Karpas-422 (cell line): ENCODE data around the gene RBBP4. TPM values are rescaled to one million over a fixed set of nuclear protein-coding genes. Genes with fewer than 3 reads are reported as not detected.
"Not testable (repeated sequence)": the region's sequence is repeated elsewhere in the genome, so short reads cannot be mapped to it uniquely, and the experiment has no call there.

Experiments used
- DNase-seq: peaks from one replicate; pipeline ENCODE4 v3.0.0-alpha.2; 2015
- H2AFZ ChIP-seq: fragments of 200-600 bp; sonication (generic); 2 replicates; pipeline ENCODE4 v1.6.1; 2014; ENCODE audit warnings: antibody characterized with exemption, low read length, mixed read lengths
- H3K27ac ChIP-seq: fragments of 200-600 bp; sonication (generic); 2 replicates; pipeline ENCODE4 v1.5.1; 2014; ENCODE audit warnings: mild to moderate bottlenecking, low read length, moderate library complexity
- H3K27me3 ChIP-seq: fragments of 200-600 bp; sonication (generic); 2 replicates; pipeline ENCODE4 v1.6.1; 2014; ENCODE audit warnings: low read length, mixed read lengths
- H3K36me3 ChIP-seq: fragments of 200-600 bp; sonication (generic); 2 replicates; pipeline ENCODE4 v1.6.1; 2014; ENCODE audit warnings: low read length, mixed read lengths; ENCODE audit not compliant: insufficient read depth
- H3K4me1 ChIP-seq: fragments of 200-600 bp; sonication (generic); 2 replicates; pipeline ENCODE4 v1.6.1; 2014; ENCODE audit warnings: mild to moderate bottlenecking, low read length, mixed read lengths
- H3K4me2 ChIP-seq: fragments of 200-600 bp; sonication (generic); 2 replicates; pipeline ENCODE4 v1.6.1; 2014; ENCODE audit warnings: low read length, low read depth, mild to moderate bottlenecking; ENCODE audit not compliant: poor library complexity, severe bottlenecking
- H3K4me3 ChIP-seq: fragments of 200-600 bp; sonication (generic); 2 replicates; pipeline ENCODE4 v1.5.1; 2014; ENCODE audit warnings: mild to moderate bottlenecking, antibody characterized with exemption, low read length, mixed read lengths
- H3K79me2 ChIP-seq: fragments of 200-600 bp; sonication (generic); 2 replicates; pipeline ENCODE4 v1.6.1; 2014; ENCODE audit warnings: mild to moderate bottlenecking, low read length, mixed read lengths
- H3K9ac ChIP-seq: fragments of 200-600 bp; sonication (generic); 2 replicates; pipeline ENCODE4 v1.6.0; 2014; ENCODE audit warnings: low read length
- H3K9me2 ChIP-seq: fragments of 200-600 bp; sonication (generic), shearing (Covaris generic); replicated peaks from 2 replicates; pipeline ENCODE4 v1.6.0; 2014; ENCODE audit warnings: mild to moderate bottlenecking, low read length, moderate library complexity; ENCODE audit not compliant: insufficient read depth
- H3K9me3 ChIP-seq: fragments of 300-700, 200-600 bp; sonication (generic); 2 replicates; pipeline ENCODE4 v1.6.1; 2014; ENCODE audit warnings: low read length, mixed read lengths
- H4K20me1 ChIP-seq: fragments of 200-600 bp; sonication (generic); 2 replicates; pipeline ENCODE4 v1.6.1; 2014; ENCODE audit warnings: mild to moderate bottlenecking, antibody characterized with exemption, low read length, low read depth; ENCODE audit not compliant: insufficient read depth
- total RNA-seq: library from RNA; depleted of rRNA; stranded (reverse); fragments of >200 nt; shearing (Covaris generic); gene quantifications from 2 replicates; pipeline ENCODE4 v1.2.3, GENCODE V29; 2014; ENCODE audit warnings: low replicate concordance

RBBP4 gene
- total RNA-seq, 1 experiment from 2014 or later: 258 TPM

DNA sequence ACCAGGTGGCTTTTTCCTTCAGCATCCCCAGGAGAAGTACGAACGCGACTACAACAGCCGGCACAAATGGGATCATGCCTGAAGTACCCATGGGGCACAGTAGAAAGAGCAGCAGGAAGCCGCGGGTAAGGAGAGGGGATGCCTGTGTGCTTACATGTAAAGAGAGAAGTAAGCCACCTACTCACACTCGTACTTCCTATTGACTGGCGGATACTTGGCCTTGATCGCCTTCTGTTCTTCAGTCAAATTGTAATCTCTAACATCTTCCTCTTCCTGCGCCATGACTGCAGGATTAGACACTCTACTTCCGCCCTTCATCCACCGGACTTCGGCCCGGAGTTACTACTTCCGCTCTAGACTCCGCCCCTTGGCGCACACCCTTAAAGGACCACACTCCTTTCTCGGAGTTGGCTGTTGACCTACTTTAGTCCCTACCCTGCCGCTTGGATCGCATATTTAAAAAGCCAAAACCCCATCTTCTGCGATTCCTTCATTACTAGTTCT, 708 bp upstream of the RBBP4 start, which contains the start of gene ZBTB8OS:
Gene ZBTB8OS (minus strand): TSS at position 303 of the 504 bp plus-strand sequence. CDS start 21 bp downstream, at position 282.
- peaks cover 60% of the 10 kb centered on the region for H3K4me1 ChIP-seq
- no peaks in the 10 kb centered on the region for H3K9me2 ChIP-seq
- H3K4me3 ChIP-seq: peak within 1 kb of the TSS; percentile 97
- H2AFZ ChIP-seq: no peak within 1 kb of the TSS
- peak within 1 kb of the TSS; percentile 100 for H3K27ac ChIP-seq
- H3K9ac ChIP-seq: peak within 1 kb of the TSS; percentile 99
- peaks cover 75% of the 10 kb centered on the region for H3K79me2 ChIP-seq
- no peaks in the 10 kb centered on the region for H3K9me3 ChIP-seq
- no peaks in the 10 kb centered on the region for H3K27me3 ChIP-seq
- H3K4me2 ChIP-seq: peak within 1 kb of the TSS; percentile 98
- H4K20me1 ChIP-seq: peaks cover 13% of the 10 kb centered on the region
- DNase-seq: peak; percentile 98
- peaks cover 35% of the 10 kb centered on the region for H3K36me3 ChIP-seq

DNA sequence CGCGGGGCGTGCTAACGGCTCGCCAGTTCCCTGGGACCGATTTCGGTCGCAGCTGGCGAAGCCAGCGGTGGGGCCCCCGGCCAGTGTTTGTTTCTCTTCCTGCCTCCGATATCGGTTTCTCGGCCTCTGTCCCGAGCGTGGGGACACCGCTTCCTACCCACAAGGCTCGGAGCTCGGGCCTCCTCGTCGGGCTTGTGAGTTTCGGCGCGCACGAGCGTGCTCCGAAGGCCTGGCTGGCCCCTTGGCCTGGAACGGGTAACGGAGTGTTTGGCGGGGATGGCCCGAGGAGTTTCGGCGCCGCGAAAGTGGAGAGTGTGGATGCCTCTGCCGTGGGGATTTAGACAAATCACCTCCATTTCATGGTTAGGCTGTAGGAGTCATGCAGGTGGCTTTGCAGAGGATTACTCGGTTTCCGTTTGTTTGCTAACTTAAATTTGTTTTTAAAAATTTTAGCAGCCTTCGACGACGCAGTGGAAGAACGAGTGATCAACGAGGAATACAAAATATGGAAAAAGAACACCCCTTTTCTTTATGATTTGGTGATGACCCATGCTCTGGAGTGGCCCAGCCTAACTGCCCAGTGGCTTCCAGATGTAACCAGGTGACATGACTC, 559 bp downstream of the RBBP4 start:
- Histone ChIP-seq H3K9ac (peak overlapping the region; percentile 99), H4K20me1 (peaks cover 19% of the 10 kb centered on the region), H3K27me3 (no peaks in the 10 kb centered on the region), H3K79me2 (peaks cover 76% of the 10 kb centered on the region), H3K9me2 (no peaks in the 10 kb centered on the region), H3K27ac (peak overlapping the region; percentile 90), H3K4me1 (peaks cover 52% of the 10 kb centered on the region), H2AFZ (no peak overlapping the region), H3K4me3 (peak overlapping the region; percentile 93), H3K4me2 (peak overlapping the region; percentile 98), H3K36me3 (peaks cover 42% of the 10 kb centered on the region), H3K9me3 (no peaks in the 10 kb centered on the region)
- no peak for DNase-seq

DNA sequence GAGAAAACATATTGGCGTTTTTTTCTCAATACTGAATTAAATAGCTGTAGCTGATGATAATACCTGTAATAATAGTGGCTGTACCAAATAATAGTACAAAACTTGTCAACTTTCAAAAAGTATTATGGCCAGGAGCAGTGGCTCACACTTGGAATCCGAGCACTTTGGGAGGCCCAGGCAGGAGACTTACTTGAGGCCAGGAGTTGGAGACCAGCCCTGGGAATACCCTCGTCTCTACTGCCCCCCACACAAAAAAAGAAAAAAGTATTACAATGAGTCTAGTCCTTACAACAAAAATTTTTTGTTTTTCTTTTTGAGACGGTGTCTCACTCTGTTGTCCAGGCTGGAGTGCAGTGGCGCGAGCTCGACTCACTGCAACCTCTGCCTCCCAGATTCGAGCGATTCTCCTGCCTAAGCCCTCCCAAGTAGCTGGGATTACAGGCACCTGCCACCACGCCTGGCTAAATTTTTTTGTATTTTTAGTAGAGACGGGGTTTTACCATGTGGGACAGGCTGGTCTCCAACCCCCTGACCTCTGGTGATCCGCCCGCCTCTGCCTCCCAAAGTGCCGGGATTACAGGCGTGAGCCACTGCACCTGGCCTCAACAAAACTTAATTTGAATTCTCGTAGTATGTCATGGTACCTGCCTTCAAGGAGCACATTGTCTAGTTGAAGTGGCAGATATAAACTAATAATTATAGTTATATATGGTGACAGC, 1.4 kb downstream of the RBBP4 start:
- Histone ChIP-seq H3K4me1 (peaks cover 46% of the 10 kb centered on the region), H3K27ac (peak overlapping the region; percentile 90), H3K9me3 (no peaks in the 10 kb centered on the region), H4K20me1 (peaks cover 25% of the 10 kb centered on the region), H3K36me3 (peaks cover 49% of the 10 kb centered on the region), H3K4me2 (peak overlapping the region; percentile 98), H3K4me3 (peak overlapping the region; percentile 93), H3K9ac (peak overlapping the region; percentile 99), H3K9me2 (no peaks in the 10 kb centered on the region), H3K27me3 (no peaks in the 10 kb centered on the region), H3K79me2 (peaks cover 75% of the 10 kb centered on the region), H2AFZ (no peak overlapping the region)
- DNase-seq: no peak

DNA sequence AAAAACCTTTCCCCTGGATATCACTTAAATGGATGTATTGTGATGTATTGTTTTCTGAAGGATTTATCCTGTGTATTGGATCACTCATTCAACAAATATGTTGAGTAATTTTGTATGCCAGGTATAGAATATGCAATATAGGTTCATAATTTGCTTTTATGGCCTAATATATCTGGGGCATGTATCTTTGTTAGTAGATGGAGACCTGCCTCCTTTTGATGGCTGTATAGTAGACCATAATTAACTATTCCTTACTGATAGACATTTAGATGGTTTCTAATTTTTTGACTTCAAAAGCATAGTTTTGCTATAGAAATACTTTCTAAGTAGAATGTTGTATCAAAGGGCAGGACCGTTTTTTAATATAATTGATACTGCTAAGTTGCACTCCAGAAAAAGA, 8.6 kb downstream of the RBBP4 start:
- Histone ChIP-seq H3K36me3 (peaks cover 70% of the 10 kb centered on the region), H3K27ac (no peak overlapping the region)

DNA sequence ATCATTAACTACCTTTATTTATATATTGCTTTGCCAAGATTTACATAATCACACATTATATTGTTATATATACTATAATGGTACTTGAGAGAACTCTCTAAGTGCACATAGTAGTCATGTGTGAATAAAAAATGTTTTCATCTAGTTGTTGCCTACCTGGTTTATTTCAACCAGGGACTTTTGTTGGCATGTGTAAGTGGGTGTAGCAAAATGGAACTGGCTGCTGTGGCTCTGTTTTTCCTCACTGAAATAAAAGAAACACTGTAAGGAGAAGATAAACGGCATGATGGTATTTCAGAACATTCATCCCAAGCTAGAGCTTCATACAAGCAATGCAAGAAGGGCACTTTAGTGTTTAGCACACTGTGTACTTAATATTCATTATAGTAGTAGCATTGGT, 14.9 kb downstream of the RBBP4 start:
- H3K9me2 ChIP-seq: no peaks in the 10 kb centered on the region
- H3K4me1 ChIP-seq: peaks cover 11% of the 10 kb centered on the region
- peaks cover 65% of the 10 kb centered on the region for H3K36me3 ChIP-seq
- no peak overlapping the region for H2AFZ ChIP-seq
- 0 out of 2 replicates have a peak, but pooled peaks cover 10% of the 10 kb centered on the region for H4K20me1 ChIP-seq
- H3K4me3 ChIP-seq: no peak overlapping the region
- H3K27me3 ChIP-seq: no peaks in the 10 kb centered on the region
- H3K27ac ChIP-seq: no peak overlapping the region
- H3K9ac ChIP-seq: no peak overlapping the region
- H3K4me2 ChIP-seq: no peak overlapping the region
- peaks cover 51% of the 10 kb centered on the region for H3K79me2 ChIP-seq
- DNase-seq: no peak
- H3K9me3 ChIP-seq: no peaks in the 10 kb centered on the region

More for the DNA sequence above, 8.6 kb downstream of the RBBP4 start:
- Histone ChIP-seq H3K4me3 (no peak overlapping the region), H3K9me2 (no peaks in the 10 kb centered on the region), H3K4me1 (peaks cover 19% of the 10 kb centered on the region), H3K9me3 (no peaks in the 10 kb centered on the region), H3K79me2 (peaks cover 78% of the 10 kb centered on the region), H3K4me2 (no peak overlapping the region), H4K20me1 (peaks cover 34% of the 10 kb centered on the region), H3K9ac (no peak overlapping the region), H2AFZ (no peak overlapping the region), H3K27me3 (no peaks in the 10 kb centered on the region)
- no peak for DNase-seq

DNA sequence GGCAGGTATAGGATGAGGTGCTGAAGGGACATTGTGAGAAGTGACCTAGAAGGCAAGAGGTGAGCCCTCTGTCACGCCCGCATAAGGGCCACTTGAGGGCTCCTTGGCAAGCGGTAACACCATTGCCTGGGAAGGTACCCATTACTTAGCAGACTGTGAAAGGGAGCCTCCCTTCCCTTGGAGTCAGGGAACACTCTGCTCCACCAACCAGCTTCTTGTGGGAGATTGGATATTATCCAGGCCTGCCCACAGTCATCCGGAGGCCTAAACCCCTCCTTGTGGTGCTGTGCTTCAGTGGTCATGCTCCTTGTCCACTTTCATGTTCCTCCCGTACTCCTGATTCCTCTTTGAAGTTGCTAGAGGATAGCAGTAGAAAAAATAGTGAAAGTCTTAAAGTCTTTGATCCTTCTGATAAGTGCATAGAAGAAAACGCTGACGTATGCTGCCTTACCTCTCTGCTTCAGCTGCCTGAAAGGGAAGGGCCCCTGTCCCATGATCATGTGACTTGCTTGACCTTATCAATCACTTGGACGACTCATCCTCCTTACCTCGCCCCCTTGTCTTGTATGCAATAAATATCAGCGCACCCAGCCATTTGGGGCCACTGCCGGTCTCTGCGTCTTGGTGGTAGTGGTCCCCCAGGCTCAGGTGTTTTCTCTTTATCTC, 16.0 kb downstream of the RBBP4 start:
- H3K79me2 ChIP-seq: peaks cover 42% of the 10 kb centered on the region
- H3K36me3 ChIP-seq: peaks cover 69% of the 10 kb centered on the region
- H3K9me2 ChIP-seq: no peaks in the 10 kb centered on the region

DNA sequence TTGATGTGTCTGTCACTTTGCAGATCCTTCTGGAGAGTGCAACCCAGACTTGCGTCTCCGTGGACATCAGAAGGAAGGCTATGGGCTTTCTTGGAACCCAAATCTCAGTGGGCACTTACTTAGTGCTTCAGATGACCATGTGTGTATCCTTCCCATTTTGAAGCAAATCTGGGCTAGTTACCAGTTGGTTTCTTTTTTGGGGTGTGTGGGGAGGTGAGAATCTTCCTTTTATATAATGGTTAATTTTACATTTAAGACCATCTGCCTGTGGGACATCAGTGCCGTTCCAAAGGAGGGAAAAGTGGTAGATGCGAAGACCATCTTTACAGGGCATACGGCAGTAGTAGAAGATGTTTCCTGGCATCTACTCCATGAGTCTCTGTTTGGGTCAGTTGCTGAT, 17.7 kb downstream of the RBBP4 start:
- DNase-seq, H3K9me3 ChIP-seq, H3K27me3 ChIP-seq, H3K4me3 ChIP-seq, H3K9me2 ChIP-seq, H3K9ac ChIP-seq, H2AFZ ChIP-seq, H4K20me1 ChIP-seq, H3K4me1 ChIP-seq, H3K27ac ChIP-seq, H3K4me2 ChIP-seq: not testable (repeated sequence)
- peaks cover 32% of the 10 kb centered on the region for H3K79me2 ChIP-seq
- H3K36me3 ChIP-seq: peaks cover 76% of the 10 kb centered on the region; the same call in 1 of the 2 replicates

More for the DNA sequence above, 16.0 kb downstream of the RBBP4 start:
- no peaks in the 10 kb centered on the region for H3K27me3 ChIP-seq
- no peaks in the 10 kb centered on the region for H3K9me3 ChIP-seq
- no peak overlapping the region for H3K9ac ChIP-seq
- H3K4me1 ChIP-seq: no peaks in the 10 kb centered on the region; the same call in 1 of the 2 replicates
- H3K27ac ChIP-seq: no peak overlapping the region
- H3K4me2 ChIP-seq: no peak overlapping the region
- DNase-seq: no peak
- H4K20me1 ChIP-seq: 0 out of 2 replicates have a peak, but pooled peaks cover 10% of the 10 kb centered on the region
- no peak overlapping the region for H3K4me3 ChIP-seq
- H2AFZ ChIP-seq: no peak overlapping the region

DNA sequence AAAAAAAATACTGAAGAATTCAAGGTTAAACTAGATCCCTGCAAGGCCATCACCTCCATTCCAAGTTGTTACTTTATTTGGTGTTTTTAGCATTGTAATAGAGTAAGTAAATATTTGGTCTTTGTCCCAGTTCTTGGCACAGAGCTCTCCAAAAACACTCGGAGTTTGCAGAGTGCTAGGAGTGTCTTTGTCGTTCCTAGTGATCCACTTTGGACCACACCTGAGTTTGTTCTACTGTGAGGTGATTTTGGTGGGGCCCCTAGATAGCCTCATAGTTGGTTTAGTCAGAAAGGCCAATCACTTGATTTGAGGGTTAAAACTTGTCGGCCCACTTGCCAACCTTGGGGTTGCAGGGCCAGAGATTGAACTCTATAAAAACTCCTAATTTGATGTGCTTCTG, 25.9 kb downstream of the RBBP4 start:
- Histone ChIP-seq H3K79me2 (no peaks in the 10 kb centered on the region), H3K9me3 (no peaks in the 10 kb centered on the region), H2AFZ (no peak overlapping the region), H3K9ac (no peak overlapping the region), H3K27me3 (no peaks in the 10 kb centered on the region), H3K4me2 (no peak overlapping the region), H3K4me1 (no peaks in the 10 kb centered on the region), H3K9me2 (no peaks in the 10 kb centered on the region), H3K4me3 (no peak overlapping the region), H4K20me1 (no peaks in the 10 kb centered on the region), H3K27ac (no peak overlapping the region), H3K36me3 (peaks cover 53% of the 10 kb centered on the region)
- no peak for DNase-seq
